ENCODE data around the gene HMX2. TPM values are rescaled to one million over a fixed set of nuclear protein-coding genes. Genes with fewer than 3 reads are reported as not detected.

The HMX2 gene
- total RNA-seq, 4 donors from 2014 or later: not detected

GRCh38 chr10:123134343-123134914 is 13.5 kb upstream of the HMX2 start:
- no peak for DNase-seq (ENCODE audit: extremely low spot score)
- Histone ChIP-seq H3K4me3 (peak overlapping the region in 3 of 4 donors; percentile 49 to 61 (median 49)), H3K27me3 (peaks cover 29 to 99% (median 84%) of the 10 kb centered on the region in 4 donors), H3K36me3 (no peaks in the 10 kb centered on the region), H3K9me3 (no peaks in the 10 kb centered on the region), H3K27ac (replicated peaks in 1 of 4) (no peak overlapping the region), H3K4me1 (peaks cover 45 to 63% (median 60%) of the 10 kb centered on the region in 4 donors)
- 4% methylated on average over 21 of the region's 42 CpGs for WGBS
- TF ChIP-seq POLR2A (IDR thresholded peaks at IDR 0.05; ENCODE audit: low read depth): no peak
- TF ChIP-seq, protein P1, sequence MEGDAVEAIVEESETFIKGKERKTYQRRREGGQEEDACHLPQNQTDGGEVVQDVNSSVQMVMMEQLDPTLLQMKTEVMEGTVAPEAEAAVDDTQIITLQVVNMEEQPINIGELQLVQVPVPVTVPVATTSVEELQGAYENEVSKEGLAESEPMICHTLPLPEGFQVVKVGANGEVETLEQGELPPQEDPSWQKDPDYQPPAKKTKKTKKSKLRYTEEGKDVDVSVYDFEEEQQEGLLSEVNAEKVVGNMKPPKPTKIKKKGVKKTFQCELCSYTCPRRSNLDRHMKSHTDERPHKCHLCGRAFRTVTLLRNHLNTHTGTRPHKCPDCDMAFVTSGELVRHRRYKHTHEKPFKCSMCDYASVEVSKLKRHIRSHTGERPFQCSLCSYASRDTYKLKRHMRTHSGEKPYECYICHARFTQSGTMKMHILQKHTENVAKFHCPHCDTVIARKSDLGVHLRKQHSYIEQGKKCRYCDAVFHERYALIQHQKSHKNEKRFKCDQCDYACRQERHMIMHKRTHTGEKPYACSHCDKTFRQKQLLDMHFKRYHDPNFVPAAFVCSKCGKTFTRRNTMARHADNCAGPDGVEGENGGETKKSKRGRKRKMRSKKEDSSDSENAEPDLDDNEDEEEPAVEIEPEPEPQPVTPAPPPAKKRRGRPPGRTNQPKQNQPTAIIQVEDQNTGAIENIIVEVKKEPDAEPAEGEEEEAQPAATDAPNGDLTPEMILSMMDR (IDR thresholded peaks at IDR 0.05): no peak
- no peak for TF ChIP-seq POLR2AphosphoS5 (IDR thresholded peaks at IDR 0.05)
- TF ChIP-seq EP300 (IDR thresholded peaks at IDR 0.05): no peak
- intact Hi-C loops (cut with DNase I): no loop called here

- TF ChIP-seq, protein P1 (IDR thresholded peaks at IDR 0.05): no peak
- no peak for TF ChIP-seq POLR2AphosphoS5 (IDR thresholded peaks at IDR 0.05)
- no peak for TF ChIP-seq EP300 (IDR thresholded peaks at IDR 0.05)
- TF ChIP-seq POLR2A (IDR thresholded peaks at IDR 0.05; ENCODE audit: low read depth): no peak
- H3K27ac ChIP-seq (replicated peaks in 1 of 4): no peak overlapping the region
- H3K9me3 ChIP-seq: no peaks in the 10 kb centered on the region
- peaks cover 45 to 69% (median 65%) of the 10 kb centered on the region in 4 donors for H3K4me1 ChIP-seq
- peak overlapping the region; percentile 49 to 61 (median 50) for H3K4me3 ChIP-seq
- DNase-seq (ENCODE audit: extremely low spot score): no peak
- H3K36me3 ChIP-seq: no peaks in the 10 kb centered on the region
- 0% methylated on average over 6 of the region's 46 CpGs for WGBS
- H3K27me3 ChIP-seq: peaks cover 29 to 99% (median 87%) of the 10 kb centered on the region in 4 donors
- intact Hi-C loops (cut with DNase I): no loop called here
Observed at GRCh38 chr10:123134915-123135414, 13.0 kb upstream of the HMX2 start.

- no peaks in the 10 kb centered on the region for H3K36me3 ChIP-seq
- peaks cover 45 to 75% (median 70%) of the 10 kb centered on the region in 4 donors for H3K4me1 ChIP-seq
- H3K27me3 ChIP-seq: peaks cover 29 to 100% (median 92%) of the 10 kb centered on the region in 4 donors
- intact Hi-C loops (cut with DNase I): no loop called here
- no peak for DNase-seq (ENCODE audit: extremely low spot score)
- 3% methylated on average over 48 of the region's 76 CpGs for WGBS
- H3K4me3 ChIP-seq: peak within 1 kb of the TSS; percentile 49 to 61 (median 50)
- no peaks in the 10 kb centered on the region for H3K9me3 ChIP-seq
- H3K27ac ChIP-seq (replicated peaks in 1 of 4): no peak within 1 kb of the TSS
- TF ChIP-seq, protein P1 (IDR thresholded peaks at IDR 0.05): no peak
- no peak for TF ChIP-seq EP300 (IDR thresholded peaks at IDR 0.05)
- no peak for TF ChIP-seq POLR2A (IDR thresholded peaks at IDR 0.05; ENCODE audit: low read depth)
- no peak for TF ChIP-seq POLR2AphosphoS5 (IDR thresholded peaks at IDR 0.05)
Observed at GRCh38 chr10:123135415-123136141, 12.4 kb upstream of the HMX2 start, which contains the start of gene HMX3. Gene HMX3 (plus strand): TSS chr10:123135970. CDS start chr10:123136051, 81 bp downstream.

GRCh38 chr10:123136221-123136805 is 11.6 kb upstream of the HMX2 start:
- Histone ChIP-seq H3K4me3 (peak overlapping the region; percentile 49 to 61 (median 50)), H3K36me3 (no peaks in the 10 kb centered on the region), H3K9me3 (no peaks in the 10 kb centered on the region), H3K4me1 (peaks cover 45 to 75% (median 71%) of the 10 kb centered on the region in 4 donors), H3K27me3 (peaks cover 29 to 100% (median 97%) of the 10 kb centered on the region in 4 donors), H3K27ac (replicated peaks in 1 of 4) (no peak overlapping the region)
- TF ChIP-seq POLR2A (IDR thresholded peaks at IDR 0.05; ENCODE audit: low read depth) (no peak), POLR2AphosphoS5 (IDR thresholded peaks at IDR 0.05) (no peak), EP300 (IDR thresholded peaks at IDR 0.05) (no peak)
- TF ChIP-seq, protein P1 (IDR thresholded peaks at IDR 0.05): no peak
- 4% methylated on average over 24 of the region's 59 CpGs for WGBS
- intact Hi-C loops (cut with DNase I): no loop called here
- no peak for DNase-seq (ENCODE audit: extremely low spot score)
